Neural crest cell (in vitro differentiated cells): ENCODE data around the gene ADSS1. TPM values are rescaled to one million over a fixed set of nuclear protein-coding genes. Genes with fewer than 3 reads are reported as not detected.
A peak's percentile ranks its signal among the peaks of the same experiment; 100 is the strongest.

Experiments
- DNase-seq: peaks from one replicate; pipeline ENCODE4 v3.0.0; 2021; ENCODE audit warnings: low read depth, mixed read lengths, low spot score
- H3K27ac Mint-ChIP-seq: one replicate; pipeline ENCODE4 v1.8.0; 2021; ENCODE audit warnings: mild to moderate bottlenecking, mixed read lengths; ENCODE audit not compliant: unreplicated experiment
- H3K27me3 Mint-ChIP-seq: 2 replicates; pipeline ENCODE4 v1.8.0; 2021; ENCODE audit warnings: low read depth, mild to moderate bottlenecking, mixed read lengths
- H3K36me3 Mint-ChIP-seq: 2 replicates; pipeline ENCODE4 v1.8.0; 2021; ENCODE audit warnings: low read depth, mild to moderate bottlenecking, mixed read lengths
- H3K4me1 Mint-ChIP-seq: 2 replicates; pipeline ENCODE4 v1.8.0; 2021; ENCODE audit warnings: mixed read lengths
- H3K4me3 Mint-ChIP-seq: one replicate; pipeline ENCODE4 v1.8.0; 2021; ENCODE audit warnings: mild to moderate bottlenecking, mixed read lengths
- H3K9me3 Mint-ChIP-seq: 2 replicates; pipeline ENCODE4 v1.8.0; 2021; ENCODE audit warnings: mixed read lengths
- CTCF ChIP-seq: fragments of 200-600 bp; sonication (generic); conservative IDR thresholded peaks from 2 replicates; pipeline ENCODE4 v1.5.0; 2021; ENCODE audit warnings: antibody characterized with exemption, mild to moderate bottlenecking
- total RNA-seq: library from RNA; stranded (reverse); gene quantifications from 2 replicates; pipeline ENCODE4 v1.2.1, GENCODE V29; 2021

Gene ADSS1
- total RNA-seq, 1 donor from 2014 or later: 5.0 TPM

GRCh38 chr14:104766863-104767633, 43.0 kb downstream of the ADSS1 start:
- Mint-ChIP-seq H3K36me3 (peaks cover 25% of the 10 kb centered on the region), H3K9me3 (no peaks in the 10 kb centered on the region), H3K27ac (peak overlapping the region; percentile 73), H3K4me1 (peaks cover 21% of the 10 kb centered on the region), H3K4me3 (peak overlapping the region; percentile 22), H3K27me3 (no peaks in the 10 kb centered on the region)
- no peak for TF ChIP-seq CTCF
- no peak for DNase-seq

GRCh38 chr14:104767634-104767918, 43.5 kb downstream of the ADSS1 start:
- no peaks in the 10 kb centered on the region for H3K9me3 Mint-ChIP-seq
- peaks cover 23% of the 10 kb centered on the region for H3K36me3 Mint-ChIP-seq
- H3K27me3 Mint-ChIP-seq: no peaks in the 10 kb centered on the region
- H3K27ac Mint-ChIP-seq: no peak overlapping the region
- H3K4me1 Mint-ChIP-seq: peaks cover 21% of the 10 kb centered on the region
- DNase-seq: no peak
- TF ChIP-seq CTCF: no peak
- H3K4me3 Mint-ChIP-seq: no peak overlapping the region

GRCh38 chr14:104768437-104769323, 44.7 kb downstream of the ADSS1 start:
- Mint-ChIP-seq H3K27me3 (no peaks in the 10 kb centered on the region), H3K9me3 (no peaks in the 10 kb centered on the region), H3K4me1 (peaks cover 21% of the 10 kb centered on the region), H3K36me3 (peaks cover 23% of the 10 kb centered on the region), H3K4me3 (peak overlapping the region; percentile 64), H3K27ac (peak overlapping the region; percentile 43)
- peak; percentile 97 for TF ChIP-seq CTCF
- DNase-seq: peak; percentile 100

GRCh38 chr14:104769324-104770071, 45.5 kb downstream of the ADSS1 start:
- Mint-ChIP-seq H3K4me1 (peaks cover 21% of the 10 kb centered on the region), H3K27me3 (no peaks in the 10 kb centered on the region), H3K36me3 (peaks cover 23% of the 10 kb centered on the region), H3K27ac (peak overlapping the region; percentile 43), H3K4me3 (peak overlapping the region; percentile 47), H3K9me3 (no peaks in the 10 kb centered on the region)
- no peak for DNase-seq
- no peak for TF ChIP-seq CTCF

- Mint-ChIP-seq H3K4me1 (peaks cover 21% of the 10 kb centered on the region), H3K36me3 (peaks cover 23% of the 10 kb centered on the region), H3K4me3 (peak overlapping the region; percentile 42), H3K27me3 (no peaks in the 10 kb centered on the region), H3K27ac (no peak overlapping the region), H3K9me3 (no peaks in the 10 kb centered on the region)
- DNase-seq: no peak
- TF ChIP-seq CTCF: no peak
Measured at GRCh38 chr14:104770072-104770579, 46.1 kb downstream of the ADSS1 start.
